ENCODE data around the gene IL10.

DNA sequence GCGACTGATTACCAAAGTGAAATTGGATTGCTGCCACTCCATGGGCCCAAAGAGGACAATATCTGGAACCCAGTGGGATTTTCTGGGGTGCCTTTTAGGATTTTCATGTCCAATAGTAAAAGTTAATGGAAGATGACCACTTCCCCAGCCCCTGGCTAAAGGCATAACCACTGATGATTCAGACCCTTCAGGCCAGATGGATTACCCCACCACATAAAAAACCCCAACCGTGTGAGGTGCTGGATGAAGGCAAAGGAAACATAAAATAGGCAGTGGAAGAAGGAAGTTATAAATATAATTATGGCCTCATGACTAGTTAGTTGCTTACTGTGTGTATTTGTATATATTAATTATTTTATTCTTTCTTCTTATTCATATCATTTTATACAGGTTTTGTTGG is 40.2 kb upstream of the IL10 start:
- TF ChIP-seq, protein P1, sequence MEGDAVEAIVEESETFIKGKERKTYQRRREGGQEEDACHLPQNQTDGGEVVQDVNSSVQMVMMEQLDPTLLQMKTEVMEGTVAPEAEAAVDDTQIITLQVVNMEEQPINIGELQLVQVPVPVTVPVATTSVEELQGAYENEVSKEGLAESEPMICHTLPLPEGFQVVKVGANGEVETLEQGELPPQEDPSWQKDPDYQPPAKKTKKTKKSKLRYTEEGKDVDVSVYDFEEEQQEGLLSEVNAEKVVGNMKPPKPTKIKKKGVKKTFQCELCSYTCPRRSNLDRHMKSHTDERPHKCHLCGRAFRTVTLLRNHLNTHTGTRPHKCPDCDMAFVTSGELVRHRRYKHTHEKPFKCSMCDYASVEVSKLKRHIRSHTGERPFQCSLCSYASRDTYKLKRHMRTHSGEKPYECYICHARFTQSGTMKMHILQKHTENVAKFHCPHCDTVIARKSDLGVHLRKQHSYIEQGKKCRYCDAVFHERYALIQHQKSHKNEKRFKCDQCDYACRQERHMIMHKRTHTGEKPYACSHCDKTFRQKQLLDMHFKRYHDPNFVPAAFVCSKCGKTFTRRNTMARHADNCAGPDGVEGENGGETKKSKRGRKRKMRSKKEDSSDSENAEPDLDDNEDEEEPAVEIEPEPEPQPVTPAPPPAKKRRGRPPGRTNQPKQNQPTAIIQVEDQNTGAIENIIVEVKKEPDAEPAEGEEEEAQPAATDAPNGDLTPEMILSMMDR (IDR thresholded peaks at IDR 0.05), result no peak
- TF ChIP-seq POLR2A (IDR thresholded peaks at IDR 0.05), result no peak

All from right lobe of liver (tissue), 4 donors.